CD4-positive, alpha-beta T cell treated with Interleukin-21 for 1 hour (primary cell): ENCODE measurements around the gene SHISAL2B.
A peak's percentile ranks its signal among the peaks of the same experiment; 100 is the strongest.
"Not testable (repeated sequence)": the region's sequence is repeated elsewhere in the genome, so short reads cannot be mapped to it uniquely, and the experiment has no call there.

Source experiments
- DNase-seq: peaks from one replicate; pipeline ENCODE4 v3.0.0-alpha.2; 2020

Gene SHISAL2B

DNA sequence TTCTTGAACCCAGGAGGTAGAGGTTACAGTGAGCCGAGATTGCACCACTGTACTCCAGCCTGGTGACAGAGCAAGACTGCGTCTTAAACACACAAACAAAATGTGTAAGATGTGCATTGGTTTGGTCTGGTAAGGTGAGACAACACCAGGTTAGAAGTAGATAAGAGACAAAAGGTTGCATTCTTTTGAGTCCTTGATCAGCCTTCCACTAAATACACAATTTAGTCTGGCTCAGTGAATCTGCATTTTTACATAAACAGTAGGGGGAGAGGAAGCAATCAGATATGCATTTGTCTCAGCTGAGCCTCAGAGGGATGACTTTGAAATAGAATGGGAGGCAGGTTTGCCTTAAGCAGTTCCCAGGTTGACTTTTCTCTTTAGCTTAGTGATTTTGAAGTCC is 15.8 kb downstream of the SHISAL2B start:
- DNase-seq = not testable (repeated sequence)

DNA sequence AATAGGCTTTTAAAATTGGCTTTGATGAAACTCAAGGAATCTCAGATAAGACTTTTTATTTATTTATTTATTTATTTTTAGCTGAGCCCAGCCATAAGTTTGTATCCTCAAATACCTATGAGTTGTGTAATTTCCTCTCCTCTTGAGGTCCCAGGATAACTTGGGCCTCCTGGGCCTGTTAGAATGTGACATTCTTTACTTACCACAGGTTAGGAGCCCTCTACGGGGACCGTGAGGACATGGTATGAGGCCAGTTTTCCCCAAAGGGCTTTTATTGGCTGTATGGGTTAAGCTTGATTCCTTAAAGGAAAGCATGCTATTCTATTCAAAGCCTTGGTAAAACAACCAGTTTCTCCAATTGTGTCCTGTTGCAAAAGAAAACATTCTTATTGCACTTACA is 16.9 kb downstream of the SHISAL2B start:
- DNase-seq = no peak

DNA sequence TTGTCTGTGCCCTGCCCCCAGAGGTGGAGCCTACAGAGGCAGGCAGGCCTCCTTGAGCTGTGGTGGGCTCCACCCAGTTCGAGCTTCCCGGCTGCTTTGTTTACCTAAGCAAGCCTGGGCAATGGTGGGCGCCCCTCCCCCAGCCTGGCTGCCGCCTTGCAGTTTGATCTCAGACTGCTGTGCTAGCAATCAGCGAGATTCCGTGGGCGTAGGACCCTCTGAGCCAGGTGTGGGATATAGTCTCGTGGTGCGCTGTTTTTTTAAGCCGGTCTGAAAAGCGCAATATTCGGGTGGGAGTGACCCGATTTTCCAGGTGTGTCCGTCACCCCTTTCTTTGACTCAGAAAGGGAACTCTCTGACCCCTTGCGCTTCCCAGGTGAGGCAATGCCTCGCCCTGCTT is 24.2 kb downstream of the SHISAL2B start:
- DNase-seq = not testable (repeated sequence)

DNA sequence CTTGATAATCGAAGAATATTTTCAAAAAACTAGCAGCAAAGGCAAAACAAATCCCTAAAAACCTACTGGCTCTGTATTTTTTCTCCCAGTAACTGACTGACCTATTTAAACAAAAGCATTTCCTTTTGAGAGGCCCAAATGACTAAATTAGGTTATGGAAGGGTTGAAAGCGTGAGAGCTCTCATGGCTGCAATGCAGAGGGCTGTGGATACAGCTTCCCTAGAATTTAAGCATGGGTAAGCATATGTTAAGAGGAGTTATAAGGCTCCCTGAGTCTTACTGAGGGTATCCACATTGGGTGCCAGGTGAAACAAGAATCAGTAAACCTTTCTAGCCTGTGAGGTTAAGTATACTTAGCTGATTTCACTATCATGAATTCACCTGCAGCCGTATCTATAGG is 32.3 kb downstream of the SHISAL2B start:
- no peak for DNase-seq

DNA sequence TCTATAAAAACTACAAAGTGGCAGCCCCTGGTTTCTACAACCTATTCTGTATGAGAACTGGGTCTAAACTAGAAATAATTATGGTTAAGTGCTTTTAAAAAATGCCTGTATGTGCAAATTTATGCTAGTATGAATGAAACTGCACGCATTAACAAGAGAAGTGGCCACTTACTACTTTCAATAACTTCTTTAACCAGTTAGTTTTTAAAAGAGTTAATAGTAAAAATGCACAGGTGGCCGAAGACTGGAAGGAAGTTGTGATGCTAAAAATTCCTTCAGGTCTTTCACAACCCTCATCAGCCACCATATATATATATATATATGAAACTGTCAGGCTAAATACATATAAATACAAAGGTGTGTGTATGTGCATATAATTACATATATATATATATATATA is 36.8 kb downstream of the SHISAL2B start:
- no peak for DNase-seq

DNA sequence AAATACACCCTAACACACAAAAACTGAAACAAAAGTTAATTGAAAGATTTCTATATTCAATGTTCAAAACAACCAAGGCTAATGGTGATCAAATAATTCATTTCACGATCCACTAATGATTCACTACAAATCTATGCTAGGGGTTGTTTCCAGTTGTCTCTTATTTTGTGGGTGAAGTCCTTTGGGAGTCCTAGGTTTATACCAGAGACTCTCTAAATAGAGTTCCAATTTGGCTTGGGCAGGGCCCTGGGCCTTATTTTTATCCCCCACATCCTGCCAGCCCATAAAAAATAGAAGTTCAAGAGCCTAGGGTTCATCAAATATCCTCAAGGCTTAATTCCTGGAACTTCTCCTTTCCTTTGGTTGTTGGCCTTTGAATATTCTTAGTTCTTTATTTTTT is 52.1 kb downstream of the SHISAL2B start:
- no peak for DNase-seq

DNA sequence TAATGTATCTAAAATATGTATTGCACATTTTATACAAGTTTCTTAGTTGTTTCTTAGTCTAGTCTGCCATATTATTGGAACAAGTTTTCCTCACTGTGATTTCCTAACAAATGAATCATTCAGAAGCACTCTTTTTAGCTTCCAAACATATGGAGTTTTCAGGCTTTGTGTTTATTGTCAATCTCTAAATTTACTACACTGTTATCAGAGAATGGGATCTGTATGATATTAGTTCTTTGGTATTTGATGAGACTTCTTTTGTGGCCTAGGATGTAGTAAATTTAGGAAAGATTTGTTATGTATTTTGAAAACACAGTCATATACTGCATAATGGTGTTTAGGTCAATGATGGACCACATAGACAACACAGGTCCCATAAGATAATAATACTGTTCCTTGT is 52.5 kb downstream of the SHISAL2B start:
- DNase-seq = no peak

DNA sequence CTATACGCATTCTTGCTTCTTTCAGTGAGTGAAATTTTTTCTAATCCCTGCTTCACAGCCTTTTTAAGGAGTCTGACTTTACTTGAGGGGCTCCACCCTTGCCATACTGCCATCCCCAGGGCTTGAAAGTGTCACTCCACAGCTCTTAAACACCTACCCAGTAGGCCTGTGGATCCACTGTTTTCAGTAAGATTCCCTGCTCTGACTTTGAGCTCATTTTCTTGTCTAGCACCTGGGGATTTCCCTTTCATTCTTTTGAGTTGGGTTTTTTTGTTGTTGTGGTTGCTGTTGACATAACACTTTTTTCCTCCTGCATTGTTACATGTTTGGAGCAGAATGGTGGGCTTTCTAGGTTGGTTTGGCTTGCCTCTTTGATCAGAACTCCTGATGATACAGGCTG is 54.6 kb downstream of the SHISAL2B start:
- DNase-seq = no peak

DNA sequence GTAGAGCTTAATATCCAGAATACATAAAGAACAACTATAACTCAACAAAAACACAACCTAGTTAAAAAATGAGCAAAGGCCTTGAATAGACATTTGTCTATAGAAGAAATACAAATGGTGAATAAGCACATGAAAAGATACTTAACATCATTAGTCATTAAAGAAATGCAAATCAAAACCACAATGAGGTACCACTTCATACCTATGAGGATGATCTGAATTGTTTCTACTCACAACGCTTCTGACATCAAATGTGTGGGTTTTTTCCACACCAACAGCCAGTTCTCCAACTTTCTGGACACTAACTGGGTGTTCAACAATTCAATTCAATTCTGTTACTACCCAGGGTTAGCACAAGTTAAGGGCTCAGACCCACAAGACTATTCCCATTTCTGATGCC is 56.1 kb downstream of the SHISAL2B start:
- DNase-seq = no peak

DNA sequence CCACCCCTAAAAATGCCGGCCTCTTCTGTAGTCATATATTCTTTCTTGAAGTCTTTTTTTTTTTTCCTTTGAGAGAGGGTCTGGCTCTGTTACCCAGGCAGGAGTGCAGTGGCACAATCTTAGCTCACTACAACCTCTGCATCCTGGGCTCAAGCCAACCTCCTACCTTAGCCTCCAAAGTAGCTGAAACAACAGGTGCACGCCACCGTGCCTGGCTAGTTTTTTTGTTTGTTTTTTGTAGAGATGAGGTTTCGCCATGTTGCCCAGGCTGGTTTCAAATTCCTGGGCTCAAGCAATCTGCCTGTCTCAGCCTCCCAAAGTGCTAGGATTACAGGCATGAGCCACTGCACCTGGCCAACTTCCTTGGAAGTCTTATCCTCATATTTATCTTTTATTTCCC is 59.1 kb downstream of the SHISAL2B start:
- DNase-seq = no peak

DNA sequence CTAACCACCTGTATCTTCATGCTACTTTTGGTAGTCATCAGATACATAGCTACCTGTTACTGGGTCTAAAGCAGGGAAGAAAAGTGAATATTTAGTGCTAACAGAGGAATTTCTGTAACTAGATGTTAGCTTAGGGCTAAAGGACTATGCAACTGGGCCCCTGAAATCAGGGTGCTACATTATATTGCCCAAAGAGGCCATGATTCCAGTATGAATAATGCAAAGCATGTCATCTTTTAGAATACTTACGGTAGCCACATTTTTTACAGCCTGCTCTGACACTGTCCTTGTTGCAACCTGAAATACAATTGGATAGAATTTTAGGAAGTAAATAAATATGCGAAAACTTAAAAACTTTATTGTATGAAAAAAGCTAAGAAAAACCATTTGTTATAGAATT is 63.8 kb downstream of the SHISAL2B start:
- no peak for DNase-seq

DNA sequence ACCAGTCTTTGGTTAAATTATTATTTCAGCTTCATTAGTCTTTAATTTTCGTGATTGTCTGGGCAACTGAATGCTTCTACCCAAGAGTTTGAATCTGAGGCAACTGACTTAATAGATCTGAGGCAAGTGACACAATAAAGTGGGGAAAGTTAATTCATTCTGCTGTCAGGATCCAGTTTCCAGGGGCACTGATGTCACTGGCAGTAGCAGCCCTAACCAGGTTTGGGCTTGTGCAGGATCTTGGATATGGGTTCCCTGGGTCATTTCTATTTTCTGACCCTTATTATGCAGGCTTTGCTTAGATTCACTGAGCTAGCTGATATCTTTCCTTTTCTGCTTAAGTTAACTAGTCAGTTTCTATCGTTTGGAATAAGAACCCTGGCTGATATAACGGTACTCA is 68.6 kb downstream of the SHISAL2B start:
- no peak for DNase-seq

DNA sequence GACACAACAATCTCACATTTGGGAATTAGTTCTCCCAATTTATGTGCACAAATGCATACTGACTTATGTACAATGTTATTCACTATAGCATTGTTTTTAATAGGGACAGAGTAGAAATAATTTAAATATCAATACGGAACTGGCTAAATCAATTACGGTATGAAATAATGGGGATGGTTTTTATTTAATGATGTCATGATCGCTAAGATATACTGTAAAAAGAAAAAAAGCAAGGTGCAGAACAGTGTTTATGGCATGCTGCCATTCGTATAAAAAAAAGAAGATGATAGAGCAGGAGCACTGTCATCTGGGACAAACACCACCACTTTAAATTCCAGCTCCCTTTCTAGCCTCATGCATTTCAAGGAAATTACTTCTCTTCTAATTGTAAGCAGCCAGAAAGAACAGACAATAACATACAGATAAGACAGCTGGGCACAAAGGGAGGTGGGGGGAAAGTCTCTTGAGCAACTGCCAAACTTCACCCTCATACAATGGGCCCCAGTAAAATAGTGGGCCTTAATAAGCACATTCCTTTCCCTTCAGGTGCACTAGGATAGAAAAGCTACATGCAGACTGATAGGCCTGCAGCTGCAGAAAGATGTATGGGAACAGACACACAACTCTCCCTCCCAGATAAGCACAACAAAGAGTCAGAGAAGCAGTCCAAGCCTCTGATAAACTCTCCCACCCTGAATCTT is 69.8 kb downstream of the SHISAL2B start:
- DNase-seq = no peak

DNA sequence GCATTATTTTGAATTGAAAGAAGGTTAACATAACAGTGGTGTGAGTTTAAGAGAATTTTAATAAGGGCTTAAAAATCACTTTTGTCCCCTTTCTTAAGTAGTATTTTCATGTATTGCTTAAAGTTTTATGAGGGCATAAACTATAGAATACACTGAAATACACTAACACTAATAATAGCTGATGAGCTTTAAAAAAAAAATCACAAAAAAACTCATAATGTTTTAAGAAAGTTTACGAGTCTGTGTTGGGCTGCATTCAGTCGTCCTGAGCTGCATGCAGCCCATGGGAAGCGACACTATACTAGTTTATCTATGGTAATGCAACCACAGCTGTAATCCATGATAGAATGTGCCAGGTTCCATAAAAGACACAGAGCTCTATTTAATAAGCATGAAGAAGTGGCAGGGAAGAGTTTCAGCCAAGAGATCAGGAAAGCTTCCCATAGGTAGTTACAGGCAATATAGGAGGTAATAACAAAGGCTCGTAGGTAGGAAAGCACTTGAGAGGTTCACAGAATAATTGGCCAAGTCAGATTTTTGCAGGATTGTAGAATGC is 73.7 kb downstream of the SHISAL2B start:
- DNase-seq = no peak

DNA sequence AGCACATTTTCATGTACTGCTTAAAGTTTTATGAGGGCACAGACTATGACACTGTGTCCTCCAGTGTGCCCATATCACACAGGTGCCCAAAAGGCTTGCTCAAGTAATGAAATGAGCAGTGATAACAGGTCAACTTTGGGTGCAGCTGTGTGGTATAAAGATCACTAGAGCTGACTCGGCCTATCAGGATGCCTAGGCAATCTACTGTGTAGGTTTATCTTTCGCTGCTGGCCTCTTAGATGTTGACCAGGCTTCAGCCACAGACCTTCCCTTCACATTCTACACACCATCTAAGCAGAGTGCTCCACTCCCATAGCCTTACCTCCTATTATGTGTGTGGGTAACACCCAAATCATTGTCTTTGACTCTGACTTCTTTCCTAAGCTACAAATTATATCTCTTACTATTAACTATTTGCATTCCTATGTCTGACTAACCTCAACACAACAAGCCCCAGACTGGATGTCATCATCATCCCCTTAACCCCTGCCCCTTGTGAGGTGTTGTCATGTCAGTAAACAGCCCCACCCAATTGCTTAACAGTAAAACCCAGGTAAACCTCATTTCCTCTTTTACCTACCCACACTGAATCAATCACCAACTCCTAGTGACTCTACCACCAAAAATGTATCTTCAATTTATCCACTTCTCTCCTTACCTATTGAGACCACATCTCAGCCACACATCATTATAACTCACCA is 75.7 kb downstream of the SHISAL2B start:
- peak; percentile 9 for DNase-seq

DNA sequence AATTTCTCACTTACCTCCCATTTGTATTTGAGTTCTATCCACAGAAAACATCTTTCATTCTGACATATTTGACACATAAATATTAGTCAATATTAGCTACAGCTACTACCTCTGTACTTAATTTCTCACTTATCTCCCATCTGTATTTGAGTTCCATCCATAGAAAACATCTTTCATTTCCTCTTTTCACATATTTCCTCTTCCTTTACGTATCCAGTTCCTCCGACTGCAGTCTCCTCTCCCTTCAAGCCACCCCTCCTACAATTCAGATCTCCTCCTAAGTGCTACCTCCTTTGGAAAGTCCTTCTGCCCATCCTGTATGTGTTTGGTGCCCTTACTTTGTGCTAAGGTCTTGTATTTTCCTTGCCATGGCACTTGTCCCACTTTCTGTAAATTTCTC is 76.6 kb downstream of the SHISAL2B start:
- no peak for DNase-seq
